GM10847 (cell line): ENCODE data around the gene WDR27.

Source experiments
- POLR2A ChIP-seq: IDR thresholded peaks from 2 replicates; pipeline ENCODE4 v1.6.1; 2011; ENCODE audit not compliant: insufficient read length; ENCODE audit errors: extremely low read depth

The WDR27 gene

GRCh38 chr6:169571123-169571962 lies 130.5 kb downstream of the WDR27 start:
- TF ChIP-seq POLR2A, result no peak

- TF ChIP-seq POLR2A, result no peak
Observed at GRCh38 chr6:169568314-169569087, 133.3 kb downstream of the WDR27 start.

GRCh38 chr6:169567819-169568218 lies 134.0 kb downstream of the WDR27 start:
- TF ChIP-seq POLR2A, result no peak

- TF ChIP-seq POLR2A, result no peak
Observed at GRCh38 chr6:169566961-169567750, 134.7 kb downstream of the WDR27 start.

GRCh38 chr6:169566319-169566718 lies 135.5 kb downstream of the WDR27 start:
- TF ChIP-seq POLR2A, result no peak

GRCh38 chr6:169564453-169565240 lies 137.2 kb downstream of the WDR27 start:
- TF ChIP-seq POLR2A, result no peak

- no peak for TF ChIP-seq POLR2A
Observed at GRCh38 chr6:169561665-169562064, 140.2 kb downstream of the WDR27 start.

- no peak for TF ChIP-seq POLR2A
Observed at GRCh38 chr6:169559592-169559991, 142.2 kb downstream of the WDR27 start.

GRCh38 chr6:169558774-169559441 lies 142.9 kb downstream of the WDR27 start:
- TF ChIP-seq POLR2A, result no peak

- TF ChIP-seq POLR2A, result no peak
Observed at GRCh38 chr6:169558378-169558773, 143.5 kb downstream of the WDR27 start.

- no peak for TF ChIP-seq POLR2A
Observed at GRCh38 chr6:169557887-169558286, 143.9 kb downstream of the WDR27 start.

GRCh38 chr6:169556758-169557548 lies 144.9 kb downstream of the WDR27 start:
- TF ChIP-seq POLR2A, result no peak

GRCh38 chr6:169555971-169556617 lies 145.7 kb downstream of the WDR27 start:
- TF ChIP-seq POLR2A, result no peak
